ENCODE data around the gene MNDA. TPM values are rescaled to one million over a fixed set of nuclear protein-coding genes. Genes with fewer than 3 reads are reported as not detected.
"Not testable (repeated sequence)": the region's sequence is repeated elsewhere in the genome, so short reads cannot be mapped to it uniquely, and the experiment has no call there.

Gene MNDA
- total RNA-seq, 1 experiment from 2014 or later, result not detected

DNA sequence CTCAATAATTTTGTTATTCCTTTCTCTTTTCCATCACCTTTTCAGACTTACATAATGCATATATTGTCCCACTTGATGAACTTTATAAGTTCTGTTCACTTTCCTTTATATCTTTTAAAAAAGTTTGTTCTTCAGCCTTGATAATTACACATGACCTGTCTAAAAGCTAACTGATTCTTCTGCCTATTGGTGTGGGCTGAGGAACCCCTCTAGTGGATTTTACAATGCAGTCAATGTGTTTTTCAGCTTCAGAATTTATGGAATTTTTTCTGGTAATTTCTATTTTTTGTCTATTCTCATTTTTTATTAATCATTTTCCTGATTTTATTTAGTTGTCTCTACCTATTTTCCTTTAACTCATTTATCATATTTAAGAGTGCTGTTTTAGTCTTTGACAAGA lies 7.5 kb downstream of the MNDA start:
- no peak for DNase-seq (ENCODE audit: low spot score)

DNA sequence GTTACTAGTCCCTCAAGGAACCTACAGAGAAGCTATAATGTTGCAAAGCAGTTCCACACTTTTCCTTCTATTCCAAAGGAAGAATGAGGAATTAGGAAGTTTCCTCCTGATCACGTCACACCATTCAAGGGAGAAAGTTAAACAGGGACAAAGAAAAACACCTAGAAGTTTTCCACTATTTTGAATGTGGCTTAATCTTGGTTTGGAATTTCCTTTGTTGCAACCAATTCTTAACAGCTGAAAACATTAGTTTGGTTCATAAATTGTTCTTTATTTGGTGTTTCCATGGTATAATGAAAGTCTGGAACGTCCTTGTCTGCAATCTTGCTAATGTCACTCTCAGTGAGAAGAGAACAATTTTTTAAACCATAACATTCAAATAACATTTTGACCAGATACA lies 8.4 kb downstream of the MNDA start:
- no peak for DNase-seq (ENCODE audit: low spot score)

DNA sequence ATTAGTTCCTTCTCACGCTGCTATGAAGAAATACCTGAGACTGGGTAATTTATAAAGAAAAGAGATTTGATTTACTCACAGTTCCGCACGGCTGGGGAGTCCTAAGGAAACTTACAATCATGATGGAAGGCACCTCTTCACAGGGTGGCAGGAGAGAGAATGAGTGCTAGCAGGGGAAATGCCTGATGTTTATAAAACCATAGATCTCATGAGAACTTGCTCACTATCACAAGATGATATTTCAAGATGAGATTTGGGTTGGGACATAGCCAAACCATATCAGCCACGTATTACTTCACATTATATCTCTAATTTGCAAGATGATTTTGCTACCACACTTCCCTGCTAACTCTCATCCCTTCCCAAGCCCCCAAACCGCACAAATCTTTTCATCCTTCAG lies 9.1 kb downstream of the MNDA start:
- no peak for DNase-seq (ENCODE audit: low spot score)

DNA sequence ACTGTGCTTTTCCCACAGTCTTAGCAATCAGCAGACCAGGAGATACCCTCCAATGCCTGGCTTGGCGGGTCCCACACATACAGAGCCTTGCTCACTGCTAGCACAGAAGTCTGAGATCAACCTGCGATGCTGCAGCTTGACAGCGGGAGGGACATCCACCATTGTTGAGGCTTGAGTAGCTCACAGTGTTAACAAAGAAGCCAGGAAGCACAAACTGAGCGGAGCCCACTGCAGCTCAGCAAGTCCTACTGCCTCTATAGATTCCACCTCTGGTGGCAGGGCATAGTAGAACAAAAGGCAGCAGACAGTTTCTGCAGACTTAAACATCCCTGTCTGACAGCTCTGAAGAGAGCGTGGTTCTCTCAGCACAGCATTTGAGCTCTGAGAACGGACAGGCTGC lies 33.4 kb downstream of the MNDA start:
- DNase-seq (ENCODE audit: low spot score), result no peak

DNA sequence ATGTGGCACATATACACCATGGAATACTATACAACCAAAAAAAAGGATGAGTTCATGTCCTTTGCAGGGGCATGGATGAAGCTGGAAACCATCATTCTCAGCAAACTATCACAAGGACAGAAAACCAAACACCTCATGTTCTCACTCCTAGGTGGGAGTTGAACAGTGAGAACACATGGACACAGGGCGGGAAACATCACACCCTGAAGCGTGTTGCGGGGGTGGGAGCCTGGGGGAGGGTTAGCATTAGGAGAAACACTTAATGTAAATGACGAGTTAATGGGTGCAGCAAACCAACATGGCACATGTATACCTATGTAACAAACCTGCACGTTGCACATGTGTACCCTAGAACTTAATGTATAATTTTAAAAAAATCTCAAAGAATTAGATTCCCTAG lies 39.3 kb downstream of the MNDA start:
- not testable (repeated sequence) for DNase-seq (ENCODE audit: low spot score)

DNA sequence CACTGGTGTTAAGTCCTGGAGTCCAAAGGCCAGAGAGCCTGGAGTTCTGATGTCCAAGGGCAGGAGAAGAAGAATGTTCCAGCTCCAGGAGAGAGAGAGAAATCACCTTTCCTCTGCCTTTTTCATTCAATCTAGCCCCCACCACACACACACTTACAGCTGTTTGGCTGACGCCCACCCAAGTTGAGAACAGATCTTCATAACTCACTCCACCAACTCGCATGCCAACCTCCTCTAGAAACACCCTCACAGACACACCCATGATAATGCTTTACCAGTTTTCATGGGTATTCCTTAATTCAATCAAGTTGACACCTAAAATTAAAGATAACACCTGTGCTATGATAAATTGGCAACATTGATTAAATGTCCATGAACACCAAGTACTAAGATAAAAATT lies 42.0 kb downstream of the MNDA start:
- no peak for DNase-seq (ENCODE audit: low spot score)

DNA sequence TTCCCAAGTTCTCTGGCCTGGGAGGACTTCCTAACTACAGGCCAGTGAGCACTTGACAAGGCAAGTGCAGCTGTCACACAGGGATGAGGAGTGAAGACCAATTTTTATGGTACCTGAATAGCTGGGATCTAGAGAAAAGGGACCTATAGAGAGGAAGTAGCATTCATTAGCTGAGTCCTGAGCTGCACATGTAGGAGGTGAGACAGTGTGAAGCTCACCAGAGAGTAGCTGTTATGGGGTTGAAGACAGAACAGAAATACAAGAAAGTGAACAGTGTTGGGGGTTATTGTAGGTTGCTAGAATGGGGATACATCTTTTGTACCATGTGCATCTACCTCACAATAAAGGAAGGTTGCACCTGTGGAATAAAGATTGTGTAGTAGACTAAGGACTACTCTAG lies 62.5 kb downstream of the MNDA start:
- no peak for DNase-seq (ENCODE audit: low spot score)

DNA sequence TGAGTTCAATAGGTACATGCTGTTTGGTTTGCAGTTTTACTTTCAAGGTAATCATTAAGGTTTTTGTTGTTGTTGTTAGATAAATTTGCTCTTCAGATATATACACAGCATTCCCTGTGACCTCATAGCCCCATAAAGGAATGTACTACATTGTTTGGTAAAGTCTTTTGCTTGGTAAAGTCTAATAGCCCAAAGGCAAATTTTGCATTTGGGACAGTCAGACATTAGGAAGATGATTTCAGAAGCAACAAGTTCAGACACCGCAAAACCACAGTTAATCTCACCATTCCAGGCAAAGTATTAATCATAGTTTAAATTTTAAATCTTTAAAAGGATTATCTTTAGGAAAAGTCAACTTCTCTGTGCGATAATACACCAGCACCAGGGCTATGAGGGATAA lies 67.6 kb downstream of the MNDA start:
- DNase-seq (ENCODE audit: low spot score), result no peak

Small RNAs within 50 kb of the gene (small RNA-seq; reads per million reads assigned to genes)
- not detected for gene OR2AQ1P

Other genes starting within 250 kb of the MNDA start
- gene OR10Z1, start 226.1 kb upstream of the MNDA start, total RNA-seq (2014; rRNA removed; shearing (Covaris generic)), result not detected in 2 replicates
- gene SPTA1, start 144.6 kb upstream of the MNDA start, total RNA-seq (2014; rRNA removed; shearing (Covaris generic)), result not detected in 2 replicates
- not detected in 2 replicates for gene OR6K2, start 130.7 kb upstream of the MNDA start, total RNA-seq (2014; rRNA removed; shearing (Covaris generic))
- not detected in 2 replicates for gene OR6K3, start 110.6 kb upstream of the MNDA start, total RNA-seq (2014; rRNA removed; shearing (Covaris generic))
- not detected in 2 replicates for gene OR6K6, start 76.6 kb upstream of the MNDA start, total RNA-seq (2014; rRNA removed; shearing (Covaris generic))
- gene OR6N1, start 59.2 kb upstream of the MNDA start, total RNA-seq (2014; rRNA removed; shearing (Covaris generic)), result not detected in 2 replicates
- not detected in 2 replicates for gene OR6N2, start 50.1 kb upstream of the MNDA start, total RNA-seq (2014; rRNA removed; shearing (Covaris generic))
- not detected in 2 replicates for gene PYHIN1, start 100.2 kb downstream of the MNDA start, total RNA-seq (2014; rRNA removed; shearing (Covaris generic))
- gene IFI16, start 178.6 kb downstream of the MNDA start, total RNA-seq (2014; rRNA removed; shearing (Covaris generic)), result not detected in 2 replicates
- not detected in 2 replicates for gene AIM2, start 245.4 kb downstream of the MNDA start, total RNA-seq (2014; rRNA removed; shearing (Covaris generic))

All from HT-29 (cell line).